22Rv1 (cell line): ENCODE results near the gene TSPAN9.

Source experiments
- ZFX ChIP-seq: fragments of 450-650 bp; IDR thresholded peaks from 2 replicates; pipeline ENCODE4 v1.6.1; 2017; ENCODE audit warnings: antibody characterized with exemption, borderline replicate concordance
- TF ChIP-seq, protein P1 (sequence below): fragments of 450-650 bp; IDR thresholded peaks from 2 replicates; pipeline ENCODE4 v1.5.1; 2017; ENCODE audit warnings: mild to moderate bottlenecking

DNA sequence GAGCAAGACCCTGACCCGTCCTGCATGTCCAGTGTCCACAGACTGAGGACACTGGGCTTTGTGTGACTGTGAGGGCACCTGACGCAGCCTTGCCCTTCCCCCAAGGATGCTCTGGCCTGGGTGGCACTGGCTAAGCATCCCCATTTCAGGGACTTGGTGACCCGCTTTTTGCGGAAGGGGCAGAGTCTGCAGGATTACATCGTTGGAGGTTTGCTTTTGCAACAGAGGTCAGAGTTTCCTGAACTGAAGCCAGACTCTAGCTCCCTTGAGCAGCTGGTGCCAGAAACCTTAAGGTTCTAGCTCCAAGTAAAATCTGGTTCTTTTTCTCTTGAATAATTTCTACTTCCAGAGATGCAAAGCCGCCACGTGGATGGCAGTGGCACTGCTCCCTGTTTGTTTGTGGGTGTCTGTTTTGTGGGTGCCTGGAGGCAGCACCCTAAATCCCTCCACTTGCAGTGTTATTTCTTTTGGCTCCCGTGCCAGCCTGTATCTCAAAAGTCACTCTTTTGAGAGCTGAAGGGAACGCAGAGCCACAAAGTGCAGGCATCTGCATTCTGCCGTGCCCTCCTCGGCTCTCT, 184.7 kb downstream of the TSPAN9 start:
- TF ChIP-seq, protein P1, sequence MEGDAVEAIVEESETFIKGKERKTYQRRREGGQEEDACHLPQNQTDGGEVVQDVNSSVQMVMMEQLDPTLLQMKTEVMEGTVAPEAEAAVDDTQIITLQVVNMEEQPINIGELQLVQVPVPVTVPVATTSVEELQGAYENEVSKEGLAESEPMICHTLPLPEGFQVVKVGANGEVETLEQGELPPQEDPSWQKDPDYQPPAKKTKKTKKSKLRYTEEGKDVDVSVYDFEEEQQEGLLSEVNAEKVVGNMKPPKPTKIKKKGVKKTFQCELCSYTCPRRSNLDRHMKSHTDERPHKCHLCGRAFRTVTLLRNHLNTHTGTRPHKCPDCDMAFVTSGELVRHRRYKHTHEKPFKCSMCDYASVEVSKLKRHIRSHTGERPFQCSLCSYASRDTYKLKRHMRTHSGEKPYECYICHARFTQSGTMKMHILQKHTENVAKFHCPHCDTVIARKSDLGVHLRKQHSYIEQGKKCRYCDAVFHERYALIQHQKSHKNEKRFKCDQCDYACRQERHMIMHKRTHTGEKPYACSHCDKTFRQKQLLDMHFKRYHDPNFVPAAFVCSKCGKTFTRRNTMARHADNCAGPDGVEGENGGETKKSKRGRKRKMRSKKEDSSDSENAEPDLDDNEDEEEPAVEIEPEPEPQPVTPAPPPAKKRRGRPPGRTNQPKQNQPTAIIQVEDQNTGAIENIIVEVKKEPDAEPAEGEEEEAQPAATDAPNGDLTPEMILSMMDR = no peak
- TF ChIP-seq ZFX = no peak
